HCT116 (cell line): ENCODE results near the gene CLEC4M. TPM values are rescaled to one million over a fixed set of nuclear protein-coding genes. Genes with fewer than 3 reads are reported as not detected.

Source experiments
- ATAC-seq: fragments of 200-7000 bp; cut with Tn5 transposase; 2 replicates; pipeline ENCODE4 v1.9.1; 2020; ENCODE audit warnings: mild to moderate bottlenecking, moderate library complexity
- BruUV-seq: library from RNA; stranded (reverse); fragments of 400-500 nt; replicated peaks from 2 replicates; lab custom pipeline; 2021; lab: Mats Ljungman, UMichigan
- CTCF ChIA-PET: fragments of 300-600 bp; sonication (Branson Sonifier 250); formaldehyde crosslinking; loops from one replicate; lab custom pipeline; 2021; ENCODE audit warnings: antibody characterized with exemption; lab: Charles Lee
- POLR2A ChIA-PET: fragments of 300-600, 350-600 bp; sonication (Branson Sonifier 250); formaldehyde crosslinking; loops from one replicate; lab custom pipeline; 2021; ENCODE audit warnings: antibody characterized with exemption; lab: Charles Lee
- RAD21 ChIA-PET, 2 experiments: fragments of 300-600 bp; sonication (Branson Sonifier 250); formaldehyde crosslinking; loops; one replicate each; lab custom pipeline; 2023; ENCODE audit warnings: low total read pairs in 2 of 2; ENCODE audit not compliant: uncharacterized antibody in 2 of 2, unreplicated experiment in 2 of 2, low non-redundant PET in 1 of 2; lab: Charles Lee
- DNase-seq: peaks from one replicate; pipeline ENCODE4 v3.0.0-alpha.2; 2010; ENCODE audit warnings: low read depth, low spot score
- H2AFZ ChIP-seq: fragments of 200-600 bp; shearing (Covaris generic), sonication (generic); 2 replicates; pipeline ENCODE4 v1.6.1; 2017; ENCODE audit warnings: low read depth, mixed run types, mixed read lengths, antibody characterized with exemption, low read length; ENCODE audit not compliant: poor library complexity, severe bottlenecking
- H3K27ac ChIP-seq: 2 replicates; pipeline ENCODE4 v1.5.1; 2012; ENCODE audit warnings: low read depth, low read length
- H3K27me3 ChIP-seq: fragments of 200-600 bp; sonication (generic); 2 replicates; pipeline ENCODE4 v1.6.1; 2016; ENCODE audit warnings: mixed run types, low read length, mixed read lengths; ENCODE audit not compliant: insufficient read depth
- H3K36me3 ChIP-seq, 2 experiments: fragments of 200-500 bp in 1 of 2; fragments of 200-600 bp in 1 of 2; sonication (Bioruptor generic) in 1 of 2; sonication (generic) in 1 of 2; 2 replicates each; pipeline versions ENCODE4 v1.5.1 to v1.6.1; 2014 to 2016; ENCODE audit warnings: low read length in 2 of 2, inconsistent platforms in 1 of 2, mixed read lengths in 1 of 2, mixed run types in 1 of 2; ENCODE audit not compliant: insufficient read depth in 2 of 2, control insufficient read depth in 1 of 2
- H3K4me1 ChIP-seq, 2 experiments: fragments of 200-600 bp in 1 of 2; sonication (generic) in 1 of 2; 2 replicates each; pipeline versions ENCODE4 v1.5.1 to v1.6.1; 2012 to 2017; ENCODE audit warnings: low read length in 2 of 2, inconsistent platforms in 1 of 2, mild to moderate bottlenecking in 1 of 2, mixed read lengths in 1 of 2, mixed run types in 1 of 2, moderate library complexity in 1 of 2; ENCODE audit not compliant: insufficient read depth in 2 of 2, control insufficient read depth in 1 of 2
- H3K4me2 ChIP-seq: fragments of 200-600 bp; sonication (generic); 2 replicates; pipeline ENCODE4 v1.6.1; 2017; ENCODE audit warnings: mixed run types, low read length, mixed read lengths
- H3K4me3 ChIP-seq, 2 experiments: fragments of 200-600 bp in 1 of 2; sonication (generic) in 1 of 2; replicated peaks in 1 of 2; 2 replicates each; pipeline ENCODE4 v1.5.1; 2011 to 2016; ENCODE audit warnings: low read length in 2 of 2, control low read depth in 1 of 2, low read depth in 1 of 2, mild to moderate bottlenecking in 1 of 2, mixed read lengths in 1 of 2, mixed run types in 1 of 2
- H3K79me2 ChIP-seq: fragments of 200-600 bp; sonication (generic); 2 replicates; pipeline ENCODE4 v1.6.1; 2017; ENCODE audit warnings: mild to moderate bottlenecking, mixed run types, low read length, moderate library complexity, mixed read lengths; ENCODE audit not compliant: insufficient read depth
- H3K9ac ChIP-seq: fragments of 200-600 bp; sonication (generic); 2 replicates; pipeline ENCODE4 v1.6.1; 2016; ENCODE audit warnings: low read length, mixed read lengths
- H3K9me2 ChIP-seq: fragments of 200-600 bp; sonication (generic), shearing (Covaris generic); 2 replicates; pipeline ENCODE4 v1.6.1; 2017; ENCODE audit warnings: mixed run types, mild to moderate bottlenecking, moderate library complexity; ENCODE audit not compliant: insufficient read depth
- H3K9me3 ChIP-seq, 2 experiments: fragments of 200-500 bp in 1 of 2; fragments of 200-600 bp in 1 of 2; sonication (Bioruptor generic) in 1 of 2; sonication (generic) in 1 of 2; 2 replicates each; pipeline ENCODE4 v1.6.1; 2014 to 2017; ENCODE audit warnings: low read length in 2 of 2, mixed read lengths in 2 of 2, inconsistent platforms in 1 of 2, low read depth in 1 of 2, mild to moderate bottlenecking in 1 of 2, mixed run types in 1 of 2, moderate library complexity in 1 of 2; ENCODE audit not compliant: control insufficient read depth in 1 of 2, insufficient read depth in 1 of 2
- H4K20me1 ChIP-seq: fragments of 200-600 bp; sonication (generic), shearing (Covaris generic); 2 replicates; pipeline ENCODE4 v1.6.1; 2017; ENCODE audit warnings: mixed run types, mild to moderate bottlenecking, moderate library complexity; ENCODE audit not compliant: insufficient read depth
- CBX3 ChIP-seq: IDR thresholded peaks from 2 replicates; pipeline ENCODE4 v1.6.1; 2012; ENCODE audit warnings: low read depth
- CEBPB ChIP-seq: IDR thresholded peaks from 2 replicates; pipeline ENCODE4 v1.6.1; 2012; ENCODE audit warnings: low read depth
- CTCF ChIP-seq, 3 experiments: fragments of 200-600 bp in 1 of 3; sonication (generic) in 1 of 3; IDR thresholded peaks in 2 of 3; conservative IDR thresholded peaks in 1 of 3; 2 replicates each; pipeline ENCODE4 v1.5.1; 2012 to 2017; ENCODE audit warnings: low read depth in 2 of 3, low read length in 2 of 3, antibody characterized with exemption in 1 of 3, borderline replicate concordance in 1 of 3, control low read depth in 1 of 3, mild to moderate bottlenecking in 1 of 3, mixed read lengths in 1 of 3, mixed run types in 1 of 3, moderate library complexity in 1 of 3; ENCODE audit not compliant: insufficient read depth in 1 of 3
- EGR1 ChIP-seq: IDR thresholded peaks from 2 replicates; pipeline ENCODE4 v1.6.1; 2012; ENCODE audit warnings: low read depth
- ELF1 ChIP-seq: IDR thresholded peaks from 2 replicates; pipeline ENCODE4 v1.6.1; 2012; ENCODE audit warnings: low read depth, borderline replicate concordance
- EZH2 ChIP-seq: fragments of 200-600 bp; sonication (generic); IDR thresholded peaks from 2 replicates; pipeline ENCODE4 v1.6.1; 2017; ENCODE audit warnings: antibody characterized with exemption, mixed run types
- FOSL1 ChIP-seq: IDR thresholded peaks from 2 replicates; pipeline ENCODE4 v1.6.1; 2012; ENCODE audit warnings: low read depth
- JUND ChIP-seq: IDR thresholded peaks from 2 replicates; pipeline ENCODE4 v1.6.1; 2012
- POLR2AphosphoS5 ChIP-seq: IDR thresholded peaks from 2 replicates; pipeline ENCODE4 v1.6.1; 2011; ENCODE audit warnings: mild to moderate bottlenecking, low read depth, low read length, moderate library complexity
- REST ChIP-seq: IDR thresholded peaks from 2 replicates; pipeline ENCODE4 v1.6.1; 2012; ENCODE audit warnings: low read depth
- SIN3A ChIP-seq: IDR thresholded peaks from 2 replicates; pipeline ENCODE4 v1.6.1; 2012; ENCODE audit warnings: low read depth
- SRF ChIP-seq: IDR thresholded peaks from 2 replicates; pipeline ENCODE4 v1.6.1; 2012; ENCODE audit warnings: low read depth
- TCF7L2 ChIP-seq: IDR thresholded peaks from 2 replicates; pipeline ENCODE4 v1.7.0; 2011; ENCODE audit warnings: borderline replicate concordance, inconsistent platforms; ENCODE audit not compliant: insufficient read depth, insufficient read length; ENCODE audit errors: extremely low read depth
- YY1 ChIP-seq: IDR thresholded peaks from 2 replicates; pipeline ENCODE4 v1.6.1; 2011; ENCODE audit warnings: low read length, low read depth, moderate library complexity, mild to moderate bottlenecking; ENCODE audit not compliant: insufficient replicate concordance; ENCODE audit errors: extremely low read depth
- intact Hi-C: fragments of 100-400 bp; cut with micrococcal nuclease; formaldehyde crosslinking; loops from 2 replicates; pipeline ENCODE4 v1.10.0; 2022
- total RNA-seq: library from RNA; stranded (reverse); gene quantifications from one replicate; pipeline ENCODE4 v1.2.1, GENCODE V29; 2021; ENCODE audit not compliant: unreplicated experiment
- TF ChIP-seq, protein P1 (sequence below): IDR thresholded peaks from 2 replicates; pipeline ENCODE4 v1.6.1; 2011; ENCODE audit warnings: mild to moderate bottlenecking, low read length, moderate library complexity; ENCODE audit not compliant: insufficient replicate concordance; ENCODE audit errors: extremely low read depth

CLEC4M gene
- total RNA-seq, 1 experiment from 2014 or later, result not detected

- no TSS peak for BruUV-seq
- Histone ChIP-seq H3K9me3 (no peaks in the 10 kb centered on the region), H3K9me2 (no peaks in the 10 kb centered on the region), H3K27ac (no peak overlapping the region), H3K4me2 (no peak overlapping the region), H4K20me1 (no peaks in the 10 kb centered on the region), H3K36me3 (no peaks in the 10 kb centered on the region), H3K4me1 (peaks cover 0 to 4% of the 10 kb centered on the region in 2 experiments; a peak in 1 of 4 replicates), H2AFZ (no peak overlapping the region), H3K27me3 (no peaks in the 10 kb centered on the region), H3K79me2 (no peaks in the 10 kb centered on the region), H3K9ac (no peak overlapping the region), H3K4me3 (no peak overlapping the region)
- CTCF ChIA-PET, result no interaction called here
- no peak for TF ChIP-seq JUND
- no peak for TF ChIP-seq EGR1
- no peak for TF ChIP-seq ELF1
- no peak for TF ChIP-seq EZH2
- no peak for TF ChIP-seq POLR2AphosphoS5
- TF ChIP-seq CBX3, result no peak
- no peak for TF ChIP-seq TCF7L2
- no peak for TF ChIP-seq CEBPB
- TF ChIP-seq FOSL1, result no peak
- TF ChIP-seq REST, result no peak
- TF ChIP-seq SRF, result no peak
- no peak for TF ChIP-seq YY1
- no peak for TF ChIP-seq CTCF (IDR thresholded peaks at IDR 0.05 in 2 of 3, conservative IDR thresholded peaks at IDR 0.05 in 1 of 3; ENCODE audit: borderline replicate concordance in 1 of 3, insufficient read depth in 1 of 3, low read depth in 2 of 3, low read length in 2 of 3)
- TF ChIP-seq SIN3A, result no peak
- TF ChIP-seq, protein P1, sequence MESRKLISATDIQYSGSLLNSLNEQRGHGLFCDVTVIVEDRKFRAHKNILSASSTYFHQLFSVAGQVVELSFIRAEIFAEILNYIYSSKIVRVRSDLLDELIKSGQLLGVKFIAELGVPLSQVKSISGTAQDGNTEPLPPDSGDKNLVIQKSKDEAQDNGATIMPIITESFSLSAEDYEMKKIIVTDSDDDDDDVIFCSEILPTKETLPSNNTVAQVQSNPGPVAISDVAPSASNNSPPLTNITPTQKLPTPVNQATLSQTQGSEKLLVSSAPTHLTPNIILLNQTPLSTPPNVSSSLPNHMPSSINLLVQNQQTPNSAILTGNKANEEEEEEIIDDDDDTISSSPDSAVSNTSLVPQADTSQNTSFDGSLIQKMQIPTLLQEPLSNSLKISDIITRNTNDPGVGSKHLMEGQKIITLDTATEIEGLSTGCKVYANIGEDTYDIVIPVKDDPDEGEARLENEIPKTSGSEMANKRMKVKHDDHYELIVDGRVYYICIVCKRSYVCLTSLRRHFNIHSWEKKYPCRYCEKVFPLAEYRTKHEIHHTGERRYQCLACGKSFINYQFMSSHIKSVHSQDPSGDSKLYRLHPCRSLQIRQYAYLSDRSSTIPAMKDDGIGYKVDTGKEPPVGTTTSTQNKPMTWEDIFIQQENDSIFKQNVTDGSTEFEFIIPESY, result no peak
- intact Hi-C loops, result no loop called here
- DNase-seq (no peak), ATAC-seq (no peak)
- RAD21 ChIA-PET, result no interaction called here
- POLR2A ChIA-PET, result no interaction called here
Measured at GRCh38 chr19:7775761-7776160, 12.7 kb downstream of the CLEC4M start.
